Measurements from ENCODE around the gene MROH2B. TPM values are rescaled to one million over a fixed set of nuclear protein-coding genes. Genes with fewer than 3 reads are reported as not detected.

MROH2B gene
- polyA plus RNA-seq, 1 donor (not counting 4 experiments of a cell fraction or from before 2014, with no cell fraction given), result not detected

GRCh38 chr5:41009232-41009631 is 61.9 kb downstream of the MROH2B start:
- Histone ChIP-seq H3K36me3 (ENCODE audit: control insufficient read depth in 2 of 2, extremely low read depth in 1 of 2, insufficient read depth in 2 of 2, low read length in 2 of 2) (no peaks in the 10 kb centered on the region), H3K4me1 (ENCODE audit: control insufficient read depth, extremely low read depth, insufficient read depth, low read length) (no peaks in the 10 kb centered on the region), H3K27ac (ENCODE audit: control insufficient read depth, insufficient read depth, low read length) (no peak overlapping the region), H4K20me1 (ENCODE audit: control insufficient read depth, extremely low read depth, insufficient read depth, low read length) (no peaks in the 10 kb centered on the region), H3K9me3 (ENCODE audit: control insufficient read depth, low read depth, low read length) (no peaks in the 10 kb centered on the region), H3K79me2 (ENCODE audit: control insufficient read depth, insufficient read depth, low read length) (no peaks in the 10 kb centered on the region), H3K9me1 (ENCODE audit: control insufficient read depth, extremely low read depth, insufficient read depth, low read length) (no peaks in the 10 kb centered on the region), H3K4me3 (ENCODE audit: control insufficient read depth in 2 of 3, extremely low read depth in 1 of 3, insufficient read depth in 2 of 3, low read depth in 1 of 3, low read length in 3 of 3) (no peak overlapping the region), H3K4me2 (ENCODE audit: control insufficient read depth, extremely low read depth, insufficient read depth, low read depth, low read length) (no peak overlapping the region), H3K9ac (ENCODE audit: control insufficient read depth, extremely low read depth, insufficient read depth, low read length) (no peak overlapping the region), H2AFZ (ENCODE audit: control insufficient read depth, low read length) (no peak overlapping the region), H3K27me3 (ENCODE audit: control insufficient read depth, extremely low read depth, insufficient read depth, low read length) (no peaks in the 10 kb centered on the region)
- dilution Hi-C loops (cut with MboI; ENCODE audit: extremely low pct_ligation_motif_present, low sequenced_read_pairs), result no loop called here
- FAIRE-seq (no peak), DNase-seq (ENCODE audit: low read depth, low spot score) (no peak)
- TF ChIP-seq CTCF (optimal IDR thresholded peaks at IDR 0.05 in 1 of 3, IDR thresholded peaks at IDR 0.05 in 1 of 3, conservative IDR thresholded peaks at IDR 0.05 in 1 of 3; ENCODE audit: extremely low read depth in 1 of 3, insufficient read depth in 2 of 3, low read length in 3 of 3) (no peak), EZH2 (IDR thresholded peaks at IDR 0.05; ENCODE audit: low read length) (no peak)

- Histone ChIP-seq H3K4me1 (ENCODE audit: control insufficient read depth, extremely low read depth, insufficient read depth, low read length) (no peaks in the 10 kb centered on the region), H2AFZ (ENCODE audit: control insufficient read depth, low read length) (no peak overlapping the region), H4K20me1 (ENCODE audit: control insufficient read depth, extremely low read depth, insufficient read depth, low read length) (no peaks in the 10 kb centered on the region), H3K4me2 (ENCODE audit: control insufficient read depth, extremely low read depth, insufficient read depth, low read depth, low read length) (no peak overlapping the region), H3K9me1 (ENCODE audit: control insufficient read depth, extremely low read depth, insufficient read depth, low read length) (no peaks in the 10 kb centered on the region), H3K27me3 (ENCODE audit: control insufficient read depth, extremely low read depth, insufficient read depth, low read length) (no peaks in the 10 kb centered on the region), H3K36me3 (ENCODE audit: control insufficient read depth in 2 of 2, extremely low read depth in 1 of 2, insufficient read depth in 2 of 2, low read length in 2 of 2) (no peaks in the 10 kb centered on the region), H3K9me3 (ENCODE audit: control insufficient read depth, low read depth, low read length) (no peaks in the 10 kb centered on the region), H3K9ac (ENCODE audit: control insufficient read depth, extremely low read depth, insufficient read depth, low read length) (no peak overlapping the region), H3K4me3 (ENCODE audit: control insufficient read depth in 2 of 3, extremely low read depth in 1 of 3, insufficient read depth in 2 of 3, low read depth in 1 of 3, low read length in 3 of 3) (no peak overlapping the region), H3K27ac (ENCODE audit: control insufficient read depth, insufficient read depth, low read length) (no peak overlapping the region), H3K79me2 (ENCODE audit: control insufficient read depth, insufficient read depth, low read length) (no peaks in the 10 kb centered on the region)
- dilution Hi-C loops (cut with MboI; ENCODE audit: extremely low pct_ligation_motif_present, low sequenced_read_pairs), result no loop called here
- DNase-seq (ENCODE audit: low read depth, low spot score) (no peak), FAIRE-seq (no peak)
- TF ChIP-seq CTCF (optimal IDR thresholded peaks at IDR 0.05 in 1 of 3, IDR thresholded peaks at IDR 0.05 in 1 of 3, conservative IDR thresholded peaks at IDR 0.05 in 1 of 3; ENCODE audit: extremely low read depth in 1 of 3, insufficient read depth in 2 of 3, low read length in 3 of 3) (no peak), EZH2 (IDR thresholded peaks at IDR 0.05; ENCODE audit: low read length) (no peak)
Measured at GRCh38 chr5:41004931-41005330, 66.2 kb downstream of the MROH2B start.
